T-helper 1 cell treated with Interleukin-12 subunit alpha and Interleukin-12 subunit beta and Interleukin-4 antibody, amounts not matched to agents 30 μg/mL and 1 μg/mL, for 36 hours (primary cell): Measurements from ENCODE around the gene CRNN.

Source experiments
- H3K27ac Mint-ChIP-seq: one replicate; pipeline ENCODE4 v1.8.0; 2021; ENCODE audit warnings: mild to moderate bottlenecking, mixed read lengths
- H3K27me3 Mint-ChIP-seq: one replicate; pipeline ENCODE4 v1.8.0; 2021; ENCODE audit warnings: low read depth, mixed read lengths
- H3K36me3 Mint-ChIP-seq: one replicate; pipeline ENCODE4 v1.8.0; 2021; ENCODE audit warnings: low read depth, mixed read lengths
- H3K4me1 Mint-ChIP-seq: one replicate; pipeline ENCODE4 v1.8.0; 2021; ENCODE audit warnings: low read depth, mixed read lengths
- H3K4me3 Mint-ChIP-seq: one replicate; pipeline ENCODE4 v1.8.0; 2021; ENCODE audit warnings: mild to moderate bottlenecking, moderate library complexity, mixed read lengths
- H3K9me3 Mint-ChIP-seq: one replicate; pipeline ENCODE4 v1.8.0; 2021; ENCODE audit warnings: mixed read lengths

Gene CRNN

DNA sequence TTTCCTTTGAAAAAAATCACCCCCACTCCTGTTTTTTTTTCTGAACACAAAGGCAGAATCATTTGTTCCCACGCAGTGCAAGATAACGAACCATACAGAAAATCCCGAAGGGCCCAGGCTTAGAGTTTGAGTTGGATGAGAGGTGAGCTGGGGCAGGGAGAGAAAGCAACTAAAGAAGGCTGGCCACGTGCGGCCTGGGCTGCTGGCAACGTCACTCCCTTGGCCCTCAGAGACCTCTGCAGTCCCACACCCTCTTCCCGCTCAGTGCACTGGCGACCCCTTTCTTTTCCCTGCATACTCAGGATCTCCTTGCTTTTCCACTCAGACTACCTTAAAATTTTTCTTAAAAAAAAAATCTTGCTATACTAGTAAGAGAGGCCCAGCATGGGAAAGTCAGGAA is 28.2 kb upstream of the CRNN start:
- Mint-ChIP-seq H3K27me3 (peaks cover 13% of the 10 kb centered on the region), H3K27ac (no peak overlapping the region), H3K4me1 (peaks cover 3% of the 10 kb centered on the region), H3K4me3 (no peak overlapping the region), H3K36me3 (no peaks in the 10 kb centered on the region), H3K9me3 (no peaks in the 10 kb centered on the region)

DNA sequence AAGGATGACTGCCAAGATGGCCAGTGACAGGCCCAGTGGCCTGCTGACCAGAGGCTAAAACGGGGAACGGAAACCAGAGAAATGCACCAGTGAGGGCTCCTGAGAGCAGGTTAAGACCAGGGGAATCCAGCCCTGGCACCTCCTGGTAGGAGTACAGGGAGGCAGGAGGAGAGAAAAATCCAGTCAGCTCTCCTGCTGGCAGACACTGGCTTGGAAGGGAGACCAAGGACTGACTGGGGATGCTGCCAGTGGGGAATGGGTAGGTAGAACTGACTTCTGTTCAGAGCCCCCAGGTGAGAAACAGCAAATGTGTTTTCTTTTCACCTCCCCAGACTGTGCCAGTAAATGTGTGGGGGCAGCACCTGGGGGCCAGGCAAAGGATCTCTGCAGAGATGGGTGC is 27.7 kb upstream of the CRNN start:
- no peaks in the 10 kb centered on the region for H3K9me3 Mint-ChIP-seq
- H3K4me3 Mint-ChIP-seq, result no peak overlapping the region
- H3K4me1 Mint-ChIP-seq, result peaks cover 3% of the 10 kb centered on the region
- H3K36me3 Mint-ChIP-seq, result no peaks in the 10 kb centered on the region
- H3K27ac Mint-ChIP-seq, result no peak overlapping the region
- peaks cover 13% of the 10 kb centered on the region for H3K27me3 Mint-ChIP-seq

DNA sequence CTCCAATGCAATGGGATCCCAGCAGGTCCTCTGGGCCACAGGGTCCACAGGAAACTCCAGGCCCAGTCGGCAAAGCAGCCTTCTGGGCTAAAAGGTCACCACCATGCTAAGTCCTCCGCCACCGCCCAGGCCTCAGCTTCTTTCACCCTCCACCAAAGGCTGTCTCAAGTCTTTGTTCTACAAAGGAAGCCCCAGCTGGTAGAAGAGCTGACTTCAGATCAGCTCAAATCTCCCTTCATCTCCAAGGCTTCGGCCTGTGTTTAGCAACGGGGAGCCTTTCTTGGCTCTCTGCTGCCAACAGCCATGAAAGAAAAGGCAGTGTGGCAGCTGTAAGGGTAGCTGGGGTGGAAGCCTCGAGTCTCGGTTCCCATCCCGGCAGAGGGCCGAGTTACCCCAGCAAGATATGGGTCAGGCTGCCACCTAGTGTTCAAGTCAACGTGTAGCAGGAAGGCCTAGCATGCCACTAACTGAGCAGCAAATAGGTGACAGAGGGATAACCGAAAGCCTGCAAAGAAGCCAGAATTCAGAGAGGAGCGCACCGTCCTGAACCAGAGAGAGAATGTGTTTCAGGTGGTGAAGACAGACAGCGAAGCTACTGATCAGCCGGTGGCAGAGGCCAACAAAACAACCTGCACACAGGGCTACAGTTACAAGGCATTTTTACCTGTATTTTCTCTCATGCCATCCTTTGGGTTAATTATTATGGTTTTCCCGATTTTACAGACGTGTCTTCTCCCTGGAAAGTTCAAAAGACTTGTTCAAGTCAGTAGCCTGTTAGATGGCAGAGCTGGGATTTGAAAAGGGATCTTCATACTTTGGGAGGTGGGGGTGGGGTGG is 26.8 kb upstream of the CRNN start:
- Mint-ChIP-seq H3K4me3 (no peak overlapping the region), H3K4me1 (peaks cover 3% of the 10 kb centered on the region), H3K27ac (no peak overlapping the region), H3K27me3 (peaks cover 13% of the 10 kb centered on the region), H3K36me3 (no peaks in the 10 kb centered on the region), H3K9me3 (no peaks in the 10 kb centered on the region)

DNA sequence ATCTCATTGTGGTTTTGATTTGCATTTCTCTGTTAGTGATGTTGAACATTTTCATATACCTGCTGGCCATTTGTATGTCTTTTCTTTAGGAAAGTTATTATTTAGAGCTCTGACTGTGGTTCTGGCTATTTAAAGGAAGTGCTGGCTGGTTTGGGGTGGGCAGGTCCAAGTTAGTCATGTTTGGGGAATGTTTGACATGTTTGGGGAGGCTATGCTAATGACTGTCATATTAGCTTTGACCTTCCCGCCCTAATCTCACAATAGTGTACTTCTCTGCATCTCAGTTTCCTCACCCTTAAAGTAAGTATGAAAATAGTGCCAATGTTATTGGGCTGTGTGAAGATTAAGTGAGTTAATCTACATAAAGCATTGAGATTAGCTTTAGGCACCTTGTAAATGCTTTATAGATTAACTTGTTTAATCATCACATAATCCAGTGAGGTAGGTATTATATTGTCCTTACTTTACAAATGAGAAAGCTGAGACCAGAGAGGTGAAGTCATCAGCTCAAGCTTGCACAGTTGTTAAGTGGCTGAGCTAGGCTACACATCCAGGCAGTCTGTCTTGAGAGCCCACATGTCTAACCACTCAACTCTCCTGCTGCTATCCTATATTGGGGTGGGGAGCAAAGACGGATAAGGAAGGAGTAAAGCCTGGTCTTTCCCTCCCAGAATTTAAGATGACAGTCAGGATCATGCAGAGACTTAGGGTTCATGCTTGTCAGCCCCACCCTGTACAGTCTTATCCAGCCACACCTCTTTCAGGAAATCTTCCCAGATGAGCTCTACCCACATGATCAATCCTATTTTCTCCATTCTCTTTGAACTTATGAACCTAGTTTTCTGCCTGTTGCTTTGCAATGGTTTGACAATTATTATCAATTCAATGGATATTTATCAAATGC is 22.8 kb upstream of the CRNN start:
- Mint-ChIP-seq H3K4me3 (no peak overlapping the region), H3K27me3 (peaks cover 13% of the 10 kb centered on the region), H3K27ac (no peak overlapping the region), H3K36me3 (no peaks in the 10 kb centered on the region), H3K9me3 (no peaks in the 10 kb centered on the region), H3K4me1 (peaks cover 3% of the 10 kb centered on the region)

DNA sequence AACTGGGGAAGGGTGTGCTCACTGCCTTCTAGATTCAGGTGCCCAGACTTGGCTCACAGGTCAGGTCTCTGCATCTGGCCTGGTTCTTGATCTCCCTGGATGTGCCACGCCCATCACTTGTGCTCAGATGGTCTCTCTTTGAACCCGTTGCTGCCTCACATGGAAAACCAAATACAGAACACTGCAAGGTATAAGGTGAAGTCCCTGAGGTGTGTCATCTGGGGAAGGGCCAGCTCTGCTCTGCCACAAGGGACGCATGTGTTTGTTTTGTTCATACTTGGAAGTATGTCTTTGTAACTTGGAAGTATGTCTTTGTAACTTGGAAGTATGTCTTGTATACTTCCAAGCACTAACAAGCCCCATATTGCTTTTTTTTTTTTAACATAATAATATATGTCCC is 13.4 kb upstream of the CRNN start:
- H3K9me3 Mint-ChIP-seq, result peaks cover 5% of the 10 kb centered on the region
- H3K4me3 Mint-ChIP-seq, result no peak overlapping the region
- H3K27me3 Mint-ChIP-seq, result no peaks in the 10 kb centered on the region
- H3K36me3 Mint-ChIP-seq, result no peaks in the 10 kb centered on the region
- no peak overlapping the region for H3K27ac Mint-ChIP-seq
- H3K4me1 Mint-ChIP-seq, result no peaks in the 10 kb centered on the region

DNA sequence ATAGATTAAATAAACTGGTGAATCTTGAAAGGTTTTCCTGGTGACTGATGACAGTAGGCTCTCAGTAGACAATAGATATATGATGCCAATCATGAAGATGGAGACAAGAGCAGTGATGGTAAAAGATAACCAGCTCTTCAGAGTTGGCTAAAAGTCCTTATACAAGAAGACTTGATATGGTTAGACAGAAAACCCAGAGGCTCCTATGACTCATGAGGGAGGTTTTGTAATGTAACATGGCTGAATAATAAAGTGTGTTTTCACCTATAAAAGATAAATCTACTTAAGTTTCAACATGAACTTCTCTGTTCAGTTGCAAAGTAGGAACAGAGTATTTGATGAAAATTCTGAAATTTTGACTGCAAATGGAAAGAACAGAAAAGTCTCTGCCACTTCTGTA is 12.7 kb upstream of the CRNN start:
- no peak overlapping the region for H3K27ac Mint-ChIP-seq
- H3K9me3 Mint-ChIP-seq, result peaks cover 5% of the 10 kb centered on the region
- H3K27me3 Mint-ChIP-seq, result no peaks in the 10 kb centered on the region
- H3K36me3 Mint-ChIP-seq, result no peaks in the 10 kb centered on the region
- no peak overlapping the region for H3K4me3 Mint-ChIP-seq
- no peaks in the 10 kb centered on the region for H3K4me1 Mint-ChIP-seq

DNA sequence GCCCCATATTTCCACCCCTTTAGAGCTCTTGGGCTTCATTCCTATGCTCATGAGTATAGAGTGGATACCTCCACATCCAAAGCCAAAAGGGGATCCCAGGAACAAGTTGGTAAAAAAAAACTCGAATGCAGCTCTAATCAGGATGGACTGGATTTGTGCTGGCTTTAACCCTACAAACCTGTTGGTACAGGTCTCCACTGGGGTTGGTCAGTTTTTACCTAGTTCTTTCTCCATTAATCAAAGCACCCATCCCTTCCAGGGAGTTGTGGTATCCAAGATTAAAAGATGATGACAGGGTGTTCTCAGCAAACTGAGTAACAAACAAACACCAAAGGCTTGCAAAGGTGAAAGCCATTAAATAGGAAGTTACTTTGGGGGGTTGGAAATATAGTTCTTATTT is 5.9 kb upstream of the CRNN start:
- Mint-ChIP-seq H3K27ac (no peak overlapping the region), H3K36me3 (no peaks in the 10 kb centered on the region), H3K4me3 (no peak overlapping the region), H3K9me3 (peaks cover 5% of the 10 kb centered on the region), H3K27me3 (peaks cover 13% of the 10 kb centered on the region), H3K4me1 (no peaks in the 10 kb centered on the region)

DNA sequence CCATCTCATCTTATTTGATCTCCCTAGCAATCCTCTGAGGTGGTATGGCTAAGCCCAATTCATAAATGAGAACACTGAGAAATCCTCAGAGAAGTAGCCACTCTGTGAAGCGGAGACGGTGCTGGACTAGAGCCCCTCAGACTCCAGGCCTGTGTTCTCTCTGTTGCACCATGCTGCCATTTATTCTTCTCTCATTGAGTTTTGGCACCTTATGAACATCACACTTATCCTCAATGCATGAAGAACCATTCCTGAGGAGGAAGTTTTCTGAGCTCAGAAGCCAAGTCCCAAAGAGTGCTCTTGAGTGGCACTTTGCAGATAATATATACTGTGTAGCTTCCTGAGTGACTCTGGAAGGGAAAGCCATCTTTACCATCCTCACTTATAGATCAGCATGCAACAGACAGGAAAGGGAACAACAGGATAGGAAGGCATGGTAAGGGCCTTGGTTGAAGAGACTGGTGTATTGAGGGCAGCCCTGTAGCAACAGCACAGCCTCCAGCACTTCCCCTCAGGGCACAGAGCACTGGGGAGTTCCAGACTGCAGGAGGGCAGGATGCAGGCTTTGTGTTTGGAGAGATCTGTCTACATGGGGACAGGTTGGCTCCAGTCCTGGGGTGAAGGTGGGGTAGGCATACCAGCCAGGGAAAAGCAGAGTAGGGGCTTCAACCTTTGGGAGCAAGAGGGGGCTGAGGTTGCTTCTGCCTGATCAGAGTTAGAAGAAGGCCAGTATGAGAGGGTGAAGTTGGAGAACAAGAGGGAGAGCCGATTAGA is 1.6 kb upstream of the CRNN start:
- peaks cover 13% of the 10 kb centered on the region for H3K27me3 Mint-ChIP-seq
- no peak overlapping the region for H3K4me3 Mint-ChIP-seq
- H3K36me3 Mint-ChIP-seq, result no peaks in the 10 kb centered on the region
- H3K27ac Mint-ChIP-seq, result no peak overlapping the region
- H3K9me3 Mint-ChIP-seq, result no peaks in the 10 kb centered on the region
- H3K4me1 Mint-ChIP-seq, result no peaks in the 10 kb centered on the region

DNA sequence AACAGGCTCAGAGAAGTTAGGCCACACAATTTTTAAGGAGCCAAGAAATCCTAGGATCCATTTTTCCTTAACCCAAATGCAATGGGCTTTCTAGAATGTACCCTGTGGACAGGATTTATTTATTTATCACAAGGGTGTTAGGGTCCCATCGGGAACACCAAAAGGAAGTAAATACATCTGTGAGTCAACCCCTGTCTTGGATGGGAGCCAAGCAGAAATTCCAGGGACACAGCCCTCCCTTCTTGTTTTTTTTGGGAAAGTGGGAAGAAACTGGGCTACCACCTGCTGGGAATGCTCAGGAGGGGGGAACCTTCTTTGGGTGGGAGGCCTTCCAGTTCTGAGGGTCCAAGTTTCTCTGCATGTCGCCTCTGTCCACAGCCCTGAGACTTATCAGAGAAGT is 1.3 kb downstream of the CRNN start:
- Mint-ChIP-seq H3K4me3 (no peak overlapping the region), H3K9me3 (no peaks in the 10 kb centered on the region), H3K36me3 (no peaks in the 10 kb centered on the region), H3K27me3 (peaks cover 13% of the 10 kb centered on the region), H3K4me1 (no peaks in the 10 kb centered on the region), H3K27ac (no peak overlapping the region)

DNA sequence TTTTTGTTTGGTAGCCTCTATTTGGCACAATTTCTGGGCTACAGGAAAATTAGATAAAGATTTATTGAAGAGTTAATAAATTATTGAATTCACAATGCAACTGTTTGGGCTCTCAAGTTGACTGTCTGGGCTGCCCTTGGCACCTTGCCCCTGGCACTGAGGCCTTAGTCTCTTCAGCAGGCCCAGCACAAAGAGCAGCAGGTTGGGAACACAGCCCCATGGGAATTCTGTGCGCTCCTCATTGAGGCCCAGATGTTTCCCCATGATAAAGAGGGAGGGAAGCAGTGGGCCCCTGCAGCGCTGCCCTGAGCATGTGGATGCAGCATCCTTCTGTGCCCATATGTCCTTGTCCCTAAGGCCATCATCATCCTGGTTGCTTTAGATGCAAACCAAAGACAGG is 2.9 kb downstream of the CRNN start:
- Mint-ChIP-seq H3K4me1 (no peaks in the 10 kb centered on the region), H3K36me3 (no peaks in the 10 kb centered on the region), H3K27me3 (peaks cover 21% of the 10 kb centered on the region), H3K27ac (no peak overlapping the region), H3K4me3 (no peak overlapping the region), H3K9me3 (no peaks in the 10 kb centered on the region)

DNA sequence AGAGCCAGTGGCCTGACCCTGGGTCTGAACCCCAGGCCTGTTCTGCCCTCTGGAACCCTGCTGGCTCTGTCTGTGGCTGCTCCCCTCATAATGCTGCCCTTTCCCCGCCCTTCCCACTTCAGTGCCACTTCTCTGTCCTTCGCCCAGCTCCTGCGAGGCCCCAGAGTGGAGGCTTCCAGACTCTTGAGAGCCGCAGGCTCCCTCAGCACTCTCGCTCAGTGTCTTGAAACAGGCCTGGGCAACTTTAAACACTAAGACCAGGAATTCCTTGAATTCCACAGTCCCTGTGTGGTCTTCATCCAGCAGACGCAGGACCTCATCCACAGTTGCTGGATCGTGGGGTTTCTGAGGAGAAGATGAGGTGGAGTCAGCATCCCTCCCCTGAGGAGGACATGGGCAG is 3.5 kb downstream of the CRNN start:
- no peak overlapping the region for H3K27ac Mint-ChIP-seq
- H3K27me3 Mint-ChIP-seq, result peaks cover 18% of the 10 kb centered on the region
- H3K36me3 Mint-ChIP-seq, result no peaks in the 10 kb centered on the region

DNA sequence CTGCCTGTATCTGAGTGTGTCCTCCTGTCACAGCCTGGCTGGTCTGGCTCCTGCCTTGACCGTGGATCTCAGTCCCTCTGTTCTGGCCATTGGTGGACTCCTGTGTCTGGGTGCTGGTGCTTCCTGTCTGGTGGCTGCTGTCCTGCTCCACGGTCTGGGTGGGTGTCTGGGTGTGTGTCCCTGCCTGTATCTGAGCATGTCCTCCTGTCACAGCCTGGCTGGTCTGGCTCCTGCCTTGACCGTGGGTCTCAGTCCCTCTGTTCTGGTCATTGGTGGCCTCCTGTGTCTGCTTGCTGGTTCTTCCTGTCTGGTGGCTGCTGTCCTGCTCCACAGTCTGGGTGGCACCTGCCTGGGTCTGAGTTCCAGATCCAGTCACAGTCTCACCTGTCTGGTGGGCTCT is 4.0 kb downstream of the CRNN start:
- Mint-ChIP-seq H3K27ac (no peak overlapping the region), H3K9me3 (no peaks in the 10 kb centered on the region), H3K27me3 (peaks cover 14% of the 10 kb centered on the region), H3K36me3 (no peaks in the 10 kb centered on the region), H3K4me3 (no peak overlapping the region), H3K4me1 (no peaks in the 10 kb centered on the region)

More for the DNA sequence above, 3.5 kb downstream of the CRNN start:
- Mint-ChIP-seq H3K9me3 (no peaks in the 10 kb centered on the region), H3K4me1 (no peaks in the 10 kb centered on the region), H3K4me3 (no peak overlapping the region)

DNA sequence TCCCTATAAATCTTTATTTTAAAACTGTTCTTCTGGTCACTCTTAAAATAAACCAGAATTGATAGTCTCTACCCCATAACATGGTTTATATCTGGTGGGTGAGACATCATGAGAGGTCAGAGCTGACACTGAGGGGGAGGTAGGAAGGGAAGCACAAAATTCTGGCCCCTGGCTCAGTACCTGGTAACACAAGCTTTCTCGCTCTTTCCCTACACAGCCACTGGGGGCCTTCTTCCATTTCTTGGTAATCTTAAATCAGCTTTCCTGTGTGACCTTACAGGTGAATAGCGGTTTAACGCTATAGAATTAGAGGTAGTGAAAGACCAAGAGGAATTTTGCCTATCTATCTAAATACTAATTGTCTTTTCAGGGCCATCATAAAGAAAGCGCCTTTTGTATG is 5.4 kb downstream of the CRNN start:
- H3K9me3 Mint-ChIP-seq, result no peaks in the 10 kb centered on the region
- H3K36me3 Mint-ChIP-seq, result no peaks in the 10 kb centered on the region
- H3K27ac Mint-ChIP-seq, result no peak overlapping the region
- H3K27me3 Mint-ChIP-seq, result peaks cover 22% of the 10 kb centered on the region
- no peaks in the 10 kb centered on the region for H3K4me1 Mint-ChIP-seq
- H3K4me3 Mint-ChIP-seq, result no peak overlapping the region

DNA sequence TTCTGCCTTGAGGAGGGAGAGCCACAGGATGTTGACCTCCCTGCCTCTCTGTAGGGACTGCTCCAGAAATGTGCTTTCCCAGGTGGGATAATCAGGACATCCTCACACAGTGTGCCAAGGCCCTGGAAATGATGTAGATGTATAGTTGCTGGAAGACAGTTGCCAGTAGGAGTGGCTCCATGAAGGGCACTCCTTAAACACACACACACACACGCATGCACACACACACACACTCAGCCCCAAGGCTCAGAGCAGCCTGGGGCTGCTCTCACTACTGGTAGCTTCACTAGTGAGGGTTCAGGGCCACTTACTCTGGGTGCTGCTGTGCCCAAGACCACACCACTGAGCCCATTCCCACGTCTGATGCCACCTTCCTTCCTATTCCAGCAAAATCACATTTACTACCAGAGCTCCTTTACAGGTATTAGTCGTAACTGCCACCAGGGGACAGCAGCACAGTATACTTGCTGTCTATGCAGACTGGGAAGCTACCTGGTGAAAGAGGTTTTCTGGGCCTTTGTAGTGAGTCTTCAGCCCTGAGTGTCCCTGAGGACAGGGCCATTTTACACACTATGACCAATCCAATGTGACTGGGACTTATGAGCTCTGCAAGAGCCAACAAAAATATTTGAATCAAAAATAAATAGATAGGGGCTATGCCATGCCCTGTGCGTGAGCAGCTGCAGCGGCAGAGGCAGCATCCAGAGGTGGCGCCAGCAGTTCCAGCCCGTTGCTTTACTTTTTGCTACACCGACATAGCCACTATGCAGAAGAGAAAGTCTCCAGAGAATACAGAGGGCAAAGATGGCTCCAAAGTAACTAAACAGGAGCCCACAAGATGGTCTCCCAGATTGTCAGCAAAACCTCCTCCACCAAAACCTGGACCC is 15.0 kb downstream of the CRNN start:
- no peak overlapping the region for H3K27ac Mint-ChIP-seq
- H3K36me3 Mint-ChIP-seq, result no peaks in the 10 kb centered on the region
- H3K9me3 Mint-ChIP-seq, result no peaks in the 10 kb centered on the region
- peaks cover 24% of the 10 kb centered on the region for H3K27me3 Mint-ChIP-seq
- H3K4me3 Mint-ChIP-seq, result no peak overlapping the region
- no peaks in the 10 kb centered on the region for H3K4me1 Mint-ChIP-seq
